Panc1 (cell line): ENCODE data around the gene BIRC6. TPM values are rescaled to one million over a fixed set of nuclear protein-coding genes. Genes with fewer than 3 reads are reported as not detected.
"Not testable (repeated sequence)": the region's sequence is repeated elsewhere in the genome, so short reads cannot be mapped to it uniquely, and the experiment has no call there.

ENCODE experiments used
- ATAC-seq: fragments of 200-7000 bp; cut with Tn5 transposase; 2 replicates; pipeline ENCODE4 v1.9.1; 2020; ENCODE audit warnings: mild to moderate bottlenecking, moderate library complexity
- BruUV-seq: library from RNA; stranded (reverse); fragments of 400-500 nt; replicated peaks from 2 replicates; lab custom pipeline; 2021; lab: Mats Ljungman, UMichigan
- CTCF ChIA-PET: fragments of 300-600 bp; sonication (Branson Sonifier 250); formaldehyde crosslinking; loops from one replicate; lab custom pipeline; 2022; ENCODE audit warnings: antibody characterized with exemption; lab: Charles Lee
- POLR2A ChIA-PET: fragments of 300-600 bp; sonication (Branson Sonifier 250); formaldehyde crosslinking; loops from one replicate; lab custom pipeline; 2022; ENCODE audit warnings: antibody characterized with exemption; lab: Charles Lee
- DNase-seq: peaks from one replicate; pipeline ENCODE4 v3.0.0-alpha.2; 2010; ENCODE audit warnings: low read depth, low spot score
- H3K27ac ChIP-seq: 2 replicates; pipeline ENCODE4 v1.5.1; 2011; ENCODE audit warnings: mild to moderate bottlenecking, low read length, inconsistent platforms
- H3K27me3 ChIP-seq: fragments of 200-500 bp; sonication (Bioruptor generic); 2 replicates; pipeline ENCODE4 v1.6.0; 2014; ENCODE audit warnings: low read length, inconsistent platforms; ENCODE audit not compliant: control insufficient read depth, insufficient read depth
- H3K36me3 ChIP-seq: fragments of 200-500 bp; sonication (Bioruptor generic); 2 replicates; pipeline ENCODE4 v1.5.1; 2014; ENCODE audit warnings: inconsistent platforms, mild to moderate bottlenecking, low read length, moderate library complexity; ENCODE audit not compliant: control insufficient read depth, insufficient read depth
- H3K4me1 ChIP-seq: 2 replicates; pipeline ENCODE4 v1.5.1; 2011; ENCODE audit warnings: inconsistent platforms, mild to moderate bottlenecking, low read length, moderate library complexity; ENCODE audit not compliant: control insufficient read depth, insufficient read depth
- H3K4me3 ChIP-seq, 2 experiments: 2 replicates each; pipeline ENCODE4 v1.5.1; 2011 to 2012; ENCODE audit warnings: low read depth in 2 of 2, low read length in 2 of 2, mild to moderate bottlenecking in 2 of 2, inconsistent platforms in 1 of 2, moderate library complexity in 1 of 2
- H3K9me3 ChIP-seq: fragments of 200-500 bp; sonication (Bioruptor generic); 2 replicates; pipeline ENCODE4 v1.5.1; 2014; ENCODE audit warnings: low read depth, mild to moderate bottlenecking, inconsistent platforms, low read length, moderate library complexity; ENCODE audit not compliant: control insufficient read depth, insufficient read depth
- CTCF ChIP-seq: fragments of 450-650 bp; IDR thresholded peaks from 2 replicates; pipeline ENCODE4 v1.5.1; 2017; ENCODE audit warnings: mild to moderate bottlenecking
- POLR2AphosphoS5 ChIP-seq: IDR thresholded peaks from 2 replicates; pipeline ENCODE4 v1.6.1; 2012; ENCODE audit warnings: mild to moderate bottlenecking, low read depth, low read length, moderate library complexity
- SIN3A ChIP-seq: IDR thresholded peaks from 2 replicates; pipeline ENCODE4 v1.6.1; 2012; ENCODE audit warnings: low read depth, mild to moderate bottlenecking, low read length, moderate library complexity, borderline replicate concordance; ENCODE audit not compliant: insufficient read depth
- TCF7L2 ChIP-seq: IDR thresholded peaks from 2 replicates; pipeline ENCODE4 v1.6.1; 2011; ENCODE audit warnings: mild to moderate bottlenecking, low read depth, low read length, inconsistent platforms
- in situ Hi-C: cut with HindIII; loops from 2 replicates; pipeline ENCODE4 v1.10.0; 2016; ENCODE audit warnings: low sequenced_read_pairs, low pct_unique_long_range_greater_than_20kb
- intact Hi-C: fragments of 100-400 bp; cut with micrococcal nuclease; formaldehyde crosslinking; loops from one replicate; pipeline ENCODE4 v1.10.0; 2022; ENCODE audit not compliant: unreplicated experiment
- total RNA-seq: library from RNA; stranded (reverse); gene quantifications from one replicate; pipeline ENCODE4 v1.2.1, GENCODE V29; 2021; ENCODE audit not compliant: unreplicated experiment
- TF ChIP-seq, protein P1 (sequence below), 2 experiments: IDR thresholded peaks; 2 replicates each; pipeline ENCODE4 v1.6.1; 2011 to 2012; ENCODE audit warnings: low read depth in 2 of 2, control low read depth in 1 of 2, low read length in 1 of 2, mild to moderate bottlenecking in 1 of 2, moderate library complexity in 1 of 2; ENCODE audit not compliant: insufficient read depth in 1 of 2

Gene BIRC6
- total RNA-seq, 1 experiment from 2014 or later = 73.1 TPM

- DNase-seq = no peak
- Histone ChIP-seq H3K36me3 (peaks cover 6% of the 10 kb centered on the region), H3K27me3 (no peaks in the 10 kb centered on the region), H3K4me1 (no peaks in the 10 kb centered on the region), H3K27ac (no peak overlapping the region), H3K4me3 (no peak overlapping the region), H3K9me3 (no peaks in the 10 kb centered on the region)
- ATAC-seq = no peak
- ChIA-PET CTCF (no interaction called here), POLR2A (no interaction called here)
- BruUV-seq = no TSS peak
- intact Hi-C loops (no loop called here), in situ Hi-C loops (no loop called here)
- no peak for TF ChIP-seq TCF7L2
- TF ChIP-seq CTCF = no peak
- no peak for TF ChIP-seq SIN3A
- TF ChIP-seq, protein P1, sequence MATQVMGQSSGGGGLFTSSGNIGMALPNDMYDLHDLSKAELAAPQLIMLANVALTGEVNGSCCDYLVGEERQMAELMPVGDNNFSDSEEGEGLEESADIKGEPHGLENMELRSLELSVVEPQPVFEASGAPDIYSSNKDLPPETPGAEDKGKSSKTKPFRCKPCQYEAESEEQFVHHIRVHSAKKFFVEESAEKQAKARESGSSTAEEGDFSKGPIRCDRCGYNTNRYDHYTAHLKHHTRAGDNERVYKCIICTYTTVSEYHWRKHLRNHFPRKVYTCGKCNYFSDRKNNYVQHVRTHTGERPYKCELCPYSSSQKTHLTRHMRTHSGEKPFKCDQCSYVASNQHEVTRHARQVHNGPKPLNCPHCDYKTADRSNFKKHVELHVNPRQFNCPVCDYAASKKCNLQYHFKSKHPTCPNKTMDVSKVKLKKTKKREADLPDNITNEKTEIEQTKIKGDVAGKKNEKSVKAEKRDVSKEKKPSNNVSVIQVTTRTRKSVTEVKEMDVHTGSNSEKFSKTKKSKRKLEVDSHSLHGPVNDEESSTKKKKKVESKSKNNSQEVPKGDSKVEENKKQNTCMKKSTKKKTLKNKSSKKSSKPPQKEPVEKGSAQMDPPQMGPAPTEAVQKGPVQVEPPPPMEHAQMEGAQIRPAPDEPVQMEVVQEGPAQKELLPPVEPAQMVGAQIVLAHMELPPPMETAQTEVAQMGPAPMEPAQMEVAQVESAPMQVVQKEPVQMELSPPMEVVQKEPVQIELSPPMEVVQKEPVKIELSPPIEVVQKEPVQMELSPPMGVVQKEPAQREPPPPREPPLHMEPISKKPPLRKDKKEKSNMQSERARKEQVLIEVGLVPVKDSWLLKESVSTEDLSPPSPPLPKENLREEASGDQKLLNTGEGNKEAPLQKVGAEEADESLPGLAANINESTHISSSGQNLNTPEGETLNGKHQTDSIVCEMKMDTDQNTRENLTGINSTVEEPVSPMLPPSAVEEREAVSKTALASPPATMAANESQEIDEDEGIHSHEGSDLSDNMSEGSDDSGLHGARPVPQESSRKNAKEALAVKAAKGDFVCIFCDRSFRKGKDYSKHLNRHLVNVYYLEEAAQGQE (IDR thresholded peaks at IDR 0.05; ENCODE audit: insufficient read depth in 1 of 2, low read depth in 2 of 2, low read length in 1 of 2) = no peak
- TF ChIP-seq POLR2AphosphoS5 = no peak
Observed at GRCh38 chr2:32457814-32458213, 101.0 kb downstream of the BIRC6 start.

- DNase-seq, H3K27me3 ChIP-seq, in situ Hi-C loops, H3K4me3 ChIP-seq, H3K4me1 ChIP-seq, CTCF ChIA-PET, intact Hi-C loops, POLR2A ChIA-PET, H3K27ac ChIP-seq, BruUV-seq, ATAC-seq, H3K9me3 ChIP-seq: not testable (repeated sequence)
- peaks cover 22% of the 10 kb centered on the region for H3K36me3 ChIP-seq
Observed at GRCh38 chr2:32460861-32461260, 104.0 kb downstream of the BIRC6 start.

- CTCF ChIA-PET = no interaction called here
- Histone ChIP-seq H3K4me3 (no peak overlapping the region), H3K36me3 (peaks cover 27% of the 10 kb centered on the region), H3K27ac (no peak overlapping the region), H3K27me3 (no peaks in the 10 kb centered on the region), H3K4me1 (no peaks in the 10 kb centered on the region), H3K9me3 (no peaks in the 10 kb centered on the region)
- DNase-seq (no peak), ATAC-seq (no peak)
- no peak for TF ChIP-seq TCF7L2
- TF ChIP-seq SIN3A = no peak
- TF ChIP-seq CTCF = no peak
- in situ Hi-C loops (no loop called here), intact Hi-C loops (no loop called here)
- no TSS peak for BruUV-seq
- POLR2A ChIA-PET = no interaction called here
Observed at GRCh38 chr2:32463110-32463509, 106.3 kb downstream of the BIRC6 start.
